Measurements from ENCODE around the gene SURF6.

The SURF6 gene

DNA sequence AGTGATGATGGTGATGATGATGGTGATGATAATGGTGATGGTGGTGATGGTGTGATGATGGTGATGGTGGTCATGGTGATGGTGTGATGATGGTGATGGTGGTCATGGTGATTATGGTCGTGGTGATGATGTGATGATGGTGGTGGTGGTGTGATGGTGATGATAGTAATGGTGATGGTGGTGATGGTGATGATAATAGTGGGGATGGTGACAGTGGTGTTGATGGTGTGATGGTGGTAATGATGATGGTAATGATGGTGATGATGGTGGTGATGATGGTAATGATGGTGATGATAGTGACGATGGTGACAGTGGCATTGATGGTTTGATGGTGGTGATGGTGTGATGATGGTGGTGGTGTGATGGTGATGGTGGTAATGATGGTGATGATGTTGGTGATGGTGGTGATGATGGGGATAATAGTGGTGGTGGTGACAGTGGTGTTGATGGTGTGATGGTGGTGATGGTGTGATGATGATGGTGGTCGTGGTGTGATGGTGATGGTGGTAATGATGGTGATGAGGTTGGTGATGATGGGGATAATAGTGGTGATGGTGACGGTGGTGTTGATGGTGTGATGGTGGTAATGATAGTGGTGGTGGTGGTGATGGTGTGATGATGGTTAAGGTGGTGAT, 46.6 kb upstream of the SURF6 start:
- H3K27ac ChIP-seq: no peak overlapping the region
- no peak overlapping the region for H2AFZ ChIP-seq (ENCODE audit: low read depth)
- H3K4me1 ChIP-seq (ENCODE audit: low read depth, poor library complexity, severe bottlenecking): no peaks in the 10 kb centered on the region
- H3K27me3 ChIP-seq (ENCODE audit: insufficient read depth, low read depth): peaks cover 12% of the 10 kb centered on the region; the same call in 1 of the 2 replicates
- no peak for TF ChIP-seq CTCF (conservative IDR thresholded peaks at IDR 0.05; ENCODE audit: low read depth, low read length)
- no peaks in the 10 kb centered on the region for H4K20me1 ChIP-seq (ENCODE audit: insufficient read depth)
- no peaks in the 10 kb centered on the region for H3K79me2 ChIP-seq (ENCODE audit: insufficient read depth, low read depth)
- H3K36me3 ChIP-seq (ENCODE audit: insufficient read depth): no peaks in the 10 kb centered on the region
- no peak overlapping the region for H3K4me2 ChIP-seq
- H3K9ac ChIP-seq: no peak overlapping the region
- H3K4me3 ChIP-seq (IDR thresholded peaks at IDR 0.05; ENCODE audit: insufficient read depth, low read depth, low read length): no peak overlapping the region

DNA sequence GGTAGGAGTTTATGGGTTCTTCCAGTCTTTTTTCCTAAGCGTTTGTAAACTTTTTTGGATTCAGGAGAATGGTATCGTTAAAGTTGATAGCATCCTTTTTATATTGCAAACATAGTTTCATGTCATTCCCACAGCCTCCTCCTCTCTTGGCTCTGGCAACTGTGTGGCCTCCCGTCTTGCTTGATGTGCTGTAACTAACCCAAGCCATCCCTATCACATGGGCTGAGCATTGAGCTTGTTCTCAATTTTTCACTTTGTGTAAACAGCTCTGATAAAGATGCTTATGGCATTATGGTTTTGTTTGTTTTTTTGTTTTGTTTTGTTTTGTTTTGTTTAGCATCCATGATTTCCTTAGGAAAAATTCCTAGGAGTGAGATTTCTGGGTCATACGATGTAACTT, 44.7 kb upstream of the SURF6 start:
- no peaks in the 10 kb centered on the region for H3K79me2 ChIP-seq (ENCODE audit: insufficient read depth, low read depth)
- no peaks in the 10 kb centered on the region for H3K36me3 ChIP-seq (ENCODE audit: insufficient read depth)
- H4K20me1 ChIP-seq (ENCODE audit: insufficient read depth): no peaks in the 10 kb centered on the region
- no peak overlapping the region for H3K27ac ChIP-seq
- no peak overlapping the region for H2AFZ ChIP-seq (ENCODE audit: low read depth)
- H3K4me1 ChIP-seq (ENCODE audit: low read depth, poor library complexity, severe bottlenecking): no peaks in the 10 kb centered on the region
- TF ChIP-seq CTCF (conservative IDR thresholded peaks at IDR 0.05; ENCODE audit: low read depth, low read length): no peak
- peaks cover 4% of the 10 kb centered on the region; the same call in 1 of the 2 replicates for H3K27me3 ChIP-seq (ENCODE audit: insufficient read depth, low read depth)
- H3K4me2 ChIP-seq: no peak overlapping the region
- no peak overlapping the region for H3K9ac ChIP-seq
- no peak overlapping the region for H3K4me3 ChIP-seq (IDR thresholded peaks at IDR 0.05; ENCODE audit: insufficient read depth, low read depth, low read length)

DNA sequence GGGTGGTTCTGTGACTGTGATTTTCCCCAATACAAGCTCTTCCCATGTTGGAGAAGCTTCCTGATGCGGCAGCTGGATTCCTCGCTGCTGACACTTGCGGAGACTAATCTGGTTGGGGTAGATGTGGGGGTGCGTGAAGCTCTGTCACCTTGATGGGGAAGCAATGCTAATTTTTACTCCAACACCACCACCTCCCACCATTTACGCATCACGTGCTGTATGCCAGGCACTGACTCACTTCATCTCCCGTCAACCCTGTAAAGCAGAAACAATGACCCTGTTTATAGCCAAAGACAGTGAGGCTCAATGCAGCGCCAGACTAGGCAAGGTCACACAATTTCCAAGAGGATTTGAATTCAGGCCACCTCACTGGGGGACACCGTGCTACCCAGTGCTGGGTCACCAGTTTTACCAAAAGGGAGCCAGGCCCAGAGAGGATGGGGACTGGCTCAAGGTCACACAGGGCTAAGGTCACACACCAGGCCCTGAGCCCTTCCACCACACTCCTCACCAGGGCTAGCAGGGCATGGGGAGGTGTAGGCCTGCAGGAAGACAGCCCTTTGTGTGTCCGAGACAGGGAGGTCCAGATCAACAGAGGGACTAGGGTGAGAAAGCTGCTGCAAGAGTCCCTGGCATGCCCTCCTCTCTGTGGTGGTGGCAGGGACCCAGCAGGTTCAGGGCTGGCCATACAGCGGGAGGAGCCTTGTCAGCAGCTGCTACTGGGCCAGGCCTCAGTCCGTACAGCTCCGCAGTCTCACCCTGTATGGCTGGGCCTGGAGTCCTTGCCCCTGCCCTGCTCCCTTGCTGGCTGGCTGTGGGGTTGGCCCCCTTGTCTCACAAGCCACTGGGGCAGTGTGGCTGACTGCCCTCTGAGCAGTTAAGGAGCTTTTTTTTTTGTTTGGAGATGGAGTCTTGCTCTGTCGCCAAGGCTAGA, 43.4 kb upstream of the SURF6 start:
- peaks cover 4% of the 10 kb centered on the region for H3K4me1 ChIP-seq (ENCODE audit: low read depth, poor library complexity, severe bottlenecking)

More for the DNA sequence above, 43.4 kb upstream of the SURF6 start:
- H3K79me2 ChIP-seq (ENCODE audit: insufficient read depth, low read depth): peaks cover 13% of the 10 kb centered on the region
- H3K27ac ChIP-seq: no peak overlapping the region
- TF ChIP-seq CTCF (conservative IDR thresholded peaks at IDR 0.05; ENCODE audit: low read depth, low read length): no peak
- H3K4me2 ChIP-seq: no peak overlapping the region
- no peak overlapping the region for H3K4me3 ChIP-seq (IDR thresholded peaks at IDR 0.05; ENCODE audit: insufficient read depth, low read depth, low read length)
- H3K36me3 ChIP-seq (ENCODE audit: insufficient read depth): no peaks in the 10 kb centered on the region
- no peaks in the 10 kb centered on the region for H4K20me1 ChIP-seq (ENCODE audit: insufficient read depth)
- no peaks in the 10 kb centered on the region; the same call in 1 of the 2 replicates for H3K27me3 ChIP-seq (ENCODE audit: insufficient read depth, low read depth)
- H3K9ac ChIP-seq: no peak overlapping the region
- H2AFZ ChIP-seq (ENCODE audit: low read depth): no peak overlapping the region

Data from KMS-11 (cell line).